ENCODE results near the gene AATF.

AATF gene

GRCh38 chr17:37056622-37057021 is 107.9 kb downstream of the AATF start:
- TF ChIP-seq CTCF (conservative IDR thresholded peaks at IDR 0.05; ENCODE audit: low read depth, low read length): no peak
- no peak overlapping the region for H3K4me3 ChIP-seq (ENCODE audit: low read length)
- DNase-seq (ENCODE audit: low read depth): no peak

- no peak for TF ChIP-seq CTCF (conservative IDR thresholded peaks at IDR 0.05; ENCODE audit: low read depth, low read length)
- no peak overlapping the region for H3K4me3 ChIP-seq (ENCODE audit: low read length)
- no peak for DNase-seq (ENCODE audit: low read depth)
Observed at GRCh38 chr17:37059493-37059892, 110.7 kb downstream of the AATF start.

- DNase-seq (ENCODE audit: low read depth): no peak
- TF ChIP-seq CTCF (conservative IDR thresholded peaks at IDR 0.05; ENCODE audit: low read depth, low read length): no peak
- no peak overlapping the region for H3K4me3 ChIP-seq (ENCODE audit: low read length)
Observed at GRCh38 chr17:37060094-37060493, 111.3 kb downstream of the AATF start.

GRCh38 chr17:37060928-37061327 is 112.2 kb downstream of the AATF start:
- no peak overlapping the region for H3K4me3 ChIP-seq (ENCODE audit: low read length)
- TF ChIP-seq CTCF (conservative IDR thresholded peaks at IDR 0.05; ENCODE audit: low read depth, low read length): no peak
- no peak for DNase-seq (ENCODE audit: low read depth)

- no peak for DNase-seq (ENCODE audit: low read depth)
- no peak for TF ChIP-seq CTCF (conservative IDR thresholded peaks at IDR 0.05; ENCODE audit: low read depth, low read length)
- no peak overlapping the region for H3K4me3 ChIP-seq (ENCODE audit: low read length)
Observed at GRCh38 chr17:37062021-37062420, 113.3 kb downstream of the AATF start.

GRCh38 chr17:37064206-37064605 is 115.5 kb downstream of the AATF start:
- no peak for DNase-seq (ENCODE audit: low read depth)
- H3K4me3 ChIP-seq (ENCODE audit: low read length): no peak overlapping the region
- TF ChIP-seq CTCF (conservative IDR thresholded peaks at IDR 0.05; ENCODE audit: low read depth, low read length): no peak

GRCh38 chr17:37064956-37065355 is 116.2 kb downstream of the AATF start:
- H3K4me3 ChIP-seq (ENCODE audit: low read length): no peak overlapping the region
- DNase-seq (ENCODE audit: low read depth): no peak
- TF ChIP-seq CTCF (conservative IDR thresholded peaks at IDR 0.05; ENCODE audit: low read depth, low read length): no peak
